Fibroblast of peridontal ligament (primary cell): Measurements from ENCODE around the gene SDHA.
"Not testable (repeated sequence)": the region's sequence is repeated elsewhere in the genome, so short reads cannot be mapped to it uniquely, and the experiment has no call there.

ENCODE experiments used
- DNase-seq: peaks from one replicate; pipeline ENCODE4 v3.0.0-alpha.2; 2010; ENCODE audit errors: extremely low read depth

SDHA gene

DNA sequence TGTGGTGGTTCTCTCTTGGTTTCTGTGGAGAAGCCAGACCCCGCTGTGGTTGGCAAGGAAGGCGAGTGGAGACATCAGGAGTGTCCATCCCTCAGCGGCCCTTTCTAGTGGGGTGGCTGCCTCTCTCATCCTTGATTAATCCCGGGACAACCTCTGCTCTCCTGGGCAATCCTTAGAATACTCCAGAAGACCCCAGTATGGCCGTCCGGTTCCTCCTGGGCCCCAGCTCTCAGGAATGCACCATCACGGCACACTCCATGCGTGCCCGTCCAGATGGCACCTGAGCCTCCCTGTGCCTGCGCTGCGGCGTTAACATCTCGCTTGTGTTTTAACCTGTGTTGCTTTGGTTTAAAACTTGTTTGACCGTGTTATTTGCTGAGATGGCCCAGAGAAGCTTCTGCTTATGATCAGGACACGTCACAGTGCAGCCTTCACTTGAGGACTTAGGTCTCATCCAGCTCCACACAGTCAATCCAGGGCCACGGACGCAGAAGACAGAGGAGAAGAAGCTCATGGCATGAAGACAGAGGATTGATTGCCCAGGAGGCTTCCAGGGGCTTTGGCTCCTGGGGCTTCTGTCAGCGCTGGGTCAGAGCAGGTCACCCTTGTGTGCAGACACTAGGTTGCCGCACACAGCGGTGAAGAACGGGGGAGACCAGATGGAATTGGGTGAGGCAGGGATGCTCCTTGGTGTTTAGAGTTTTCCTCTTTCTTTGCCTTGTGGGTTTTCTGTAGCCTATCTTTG, 82.7 kb downstream of the SDHA start:
- DNase-seq: not testable (repeated sequence)

DNA sequence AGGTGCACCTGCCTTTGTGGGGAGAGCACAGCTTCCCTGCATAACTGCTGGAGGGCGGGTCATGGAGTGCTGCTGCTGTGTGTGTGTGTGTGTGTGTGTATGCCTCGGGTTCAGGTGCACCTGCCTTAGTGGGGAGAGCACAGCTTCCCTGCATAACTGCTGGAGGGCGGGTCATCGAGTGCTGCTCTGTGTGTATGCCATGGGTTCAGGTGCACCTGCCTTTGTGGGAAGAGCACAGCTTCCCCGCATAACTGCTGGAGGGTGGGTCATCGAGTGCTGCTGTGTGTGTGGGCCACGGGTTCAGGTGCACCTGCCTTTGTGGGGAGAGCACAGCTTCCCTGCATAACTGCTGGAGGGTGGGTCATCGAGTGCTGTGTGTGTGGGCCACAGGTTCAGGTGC, 84.3 kb downstream of the SDHA start:
- not testable (repeated sequence) for DNase-seq

DNA sequence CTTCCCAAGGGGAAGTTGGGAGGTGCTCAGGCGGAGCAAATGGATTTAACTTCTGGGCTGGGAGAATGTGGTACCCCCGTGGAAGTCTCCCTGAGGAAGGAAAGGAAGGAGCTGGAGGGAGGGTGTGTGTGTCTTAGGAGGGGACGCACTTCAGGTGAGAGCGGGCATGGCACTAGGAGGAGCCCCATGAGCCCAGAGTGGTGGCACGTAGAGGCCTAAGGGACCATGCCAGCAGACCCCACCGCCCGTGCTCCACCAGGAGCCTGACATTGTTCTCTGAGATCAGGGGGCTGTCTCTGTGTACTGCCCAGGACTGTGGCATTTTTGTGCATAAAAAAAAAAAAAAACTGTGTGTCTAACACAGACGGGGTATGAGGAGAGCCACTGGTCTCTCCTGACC, 84.8 kb downstream of the SDHA start:
- DNase-seq: no peak

DNA sequence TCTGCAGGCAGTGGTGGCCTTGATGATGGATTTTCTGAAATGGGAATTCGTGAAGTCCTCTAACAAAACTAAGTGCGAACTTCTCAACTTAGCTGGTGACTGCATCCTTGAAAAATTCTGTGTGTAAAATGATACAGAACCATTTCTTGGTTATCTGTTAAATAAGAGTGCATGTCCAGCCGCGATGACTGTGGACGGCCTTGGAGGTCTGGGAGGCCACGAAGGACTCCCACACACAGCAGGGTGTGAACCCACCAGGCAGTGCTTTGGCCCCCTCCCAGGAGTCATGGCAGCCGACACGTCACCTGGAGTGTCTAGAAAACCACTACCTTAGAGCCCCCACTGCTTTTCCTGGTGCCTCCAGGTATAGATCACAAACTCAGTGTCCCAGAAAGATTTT, 85.6 kb downstream of the SDHA start:
- DNase-seq: not testable (repeated sequence)

DNA sequence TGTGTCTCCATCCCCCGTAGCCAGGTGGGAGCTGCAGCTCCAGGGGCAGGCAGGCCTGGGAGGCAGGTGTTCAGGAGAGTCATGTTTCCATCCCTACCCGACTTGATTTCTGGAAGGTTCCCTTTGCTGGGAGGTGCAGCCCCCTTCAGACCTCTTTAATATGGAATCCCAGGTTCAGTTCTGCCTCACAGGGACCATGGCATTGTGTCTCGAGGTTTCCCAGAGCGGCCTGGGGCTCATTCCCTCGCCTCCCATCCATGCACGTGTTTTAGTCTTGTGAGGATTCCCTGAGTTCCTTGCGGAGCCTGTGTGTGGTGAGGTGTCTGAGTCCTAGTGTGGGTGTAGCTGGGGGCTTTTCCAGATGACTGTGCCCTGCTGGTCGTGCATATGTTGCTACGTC, 86.9 kb downstream of the SDHA start:
- no peak for DNase-seq

DNA sequence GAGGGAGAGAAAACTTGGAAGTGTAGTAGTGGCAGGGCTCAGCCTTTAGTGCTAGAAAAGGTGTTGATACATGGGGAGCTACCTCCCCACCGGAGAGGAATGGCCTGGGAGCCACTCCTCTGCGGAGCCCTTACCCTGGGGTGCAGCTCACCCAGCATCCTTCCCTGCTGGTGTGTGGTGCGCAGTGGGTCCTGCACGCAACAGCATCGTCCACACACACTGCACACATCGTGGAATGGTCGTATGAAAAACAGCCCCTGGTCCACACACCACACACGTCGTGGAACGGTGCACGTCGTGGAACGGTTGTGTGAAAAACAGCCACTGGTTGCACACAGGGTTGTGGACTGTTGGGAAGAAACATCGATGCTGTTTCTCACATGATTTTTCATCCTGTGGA, 87.3 kb downstream of the SDHA start:
- no peak for DNase-seq

DNA sequence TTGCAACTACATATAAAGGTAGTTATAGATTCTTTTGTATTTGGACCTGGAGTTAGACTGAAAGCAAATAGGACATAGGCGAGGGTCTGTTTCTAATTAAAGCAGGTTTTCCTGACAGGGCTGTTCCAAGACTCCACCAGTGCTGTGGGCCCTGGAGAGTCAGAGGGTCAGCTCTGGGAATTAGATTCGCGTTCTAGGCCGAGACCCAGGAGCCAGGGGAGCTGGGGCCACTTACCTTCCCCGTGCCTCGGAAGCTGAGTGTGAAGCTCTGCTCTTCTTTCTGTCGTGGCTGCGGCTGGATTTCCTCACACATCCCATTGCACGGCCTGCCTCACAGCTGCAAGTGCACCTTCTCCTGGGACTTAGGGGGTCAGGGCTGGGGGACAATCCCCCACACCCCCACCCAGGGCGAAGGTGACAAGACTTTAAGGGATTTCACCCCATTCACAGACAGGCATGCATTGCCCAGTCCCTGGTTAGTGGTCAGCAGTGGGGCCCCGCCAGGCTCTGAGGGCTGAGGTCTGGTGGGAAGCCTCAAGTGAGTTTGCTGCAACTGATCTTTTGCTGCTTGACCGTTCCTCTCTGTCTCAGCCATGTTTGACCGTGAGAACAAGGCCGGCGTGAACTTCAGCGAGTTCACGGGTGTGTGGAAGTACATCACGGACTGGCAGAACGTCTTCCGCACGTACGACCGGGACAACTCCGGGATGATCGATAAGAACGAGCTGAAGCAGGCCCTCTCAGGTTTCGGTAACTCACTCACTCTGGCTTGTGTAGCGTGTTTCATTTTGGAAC, 88.1 kb downstream of the SDHA start:
- no peak for DNase-seq
